Colonic mucosa (tissue), 4 donors: ENCODE measurements around the gene KCTD18. TPM values are rescaled to one million over a fixed set of nuclear protein-coding genes. Genes with fewer than 3 reads are reported as not detected.

Source experiments
- DNase-seq: peaks from one replicate; pipeline ENCODE4 v3.0.0-alpha.2; 2020
- H3K27ac ChIP-seq: fragments of 200-600 bp; one replicate; pipeline ENCODE4 v1.8.0; 2021
- H3K27me3 ChIP-seq: fragments of 200-600 bp; one replicate; pipeline ENCODE4 v1.8.0; 2021
- H3K36me3 ChIP-seq: fragments of 200-600 bp; one replicate; pipeline ENCODE4 v1.8.0; 2021
- H3K4me1 ChIP-seq: fragments of 200-600 bp; one replicate; pipeline ENCODE4 v1.8.0; 2021; ENCODE audit warnings: mild to moderate bottlenecking
- H3K4me3 ChIP-seq: fragments of 200-600 bp; one replicate; pipeline ENCODE4 v1.8.0; 2021
- H3K9ac ChIP-seq, 2 donors: one replicate each; pipeline ENCODE4 v1.7.0; 2013; ENCODE audit warnings: control low read depth in 2 of 2, low read depth in 2 of 2, low read length in 2 of 2
- H3K9me3 ChIP-seq: fragments of 200-600 bp; one replicate; pipeline ENCODE4 v1.8.0; 2021
- CTCF ChIP-seq: fragments of 200-600 bp; IDR thresholded peaks from one replicate; pipeline ENCODE4 v1.8.0; 2022; ENCODE audit warnings: antibody characterized with exemption, mild to moderate bottlenecking
- intact Hi-C: fragments of 100-400 bp; cut with DNase I; formaldehyde crosslinking; loops from one replicate; pipeline ENCODE4 v1.14.1; 2022
- total RNA-seq, 2 donors: library from RNA; stranded (reverse); fragmentation: NEBNext Ultra II Directional in 1 of 2; extraction: Animal tissue kit (Norgen Biotek cat#: 25700) in 1 of 2; gene quantifications; one replicate each; pipeline ENCODE4 v1.2.1, GENCODE V29; 2021
- donor health status: healthy.
- donor health status: DM: no; HTN: no; CAD: no.
- donor health status: DM: no; HTN: no; CAD: no.

The KCTD18 gene
- total RNA-seq, 2 donors from 2014 or later, result 8.6 to 13.8 TPM

GRCh38 chr2:200488169-200488568 lies 21.7 kb downstream of the KCTD18 start:
- intact Hi-C loops, result loop anchor here (10.0 kb wide), 1 partner anchor 217 kb away; no protein-coding TSS in a partner anchor
- no peak overlapping the region for H3K9ac ChIP-seq
- no peaks in the 10 kb centered on the region for H3K27me3 ChIP-seq
- DNase-seq, result no peak
- no peak overlapping the region for H3K27ac ChIP-seq
- H3K9me3 ChIP-seq, result no peaks in the 10 kb centered on the region
- H3K4me3 ChIP-seq, result no peak overlapping the region
- no peaks in the 10 kb centered on the region for H3K4me1 ChIP-seq
- TF ChIP-seq CTCF, result no peak
- H3K36me3 ChIP-seq, result no peaks in the 10 kb centered on the region

GRCh38 chr2:200486529-200486928 lies 23.3 kb downstream of the KCTD18 start:
- intact Hi-C loops, result loop anchor here (10.0 kb wide), 1 partner anchor 218 kb away; no protein-coding TSS in a partner anchor
- no peak for DNase-seq
- Histone ChIP-seq H3K36me3 (no peaks in the 10 kb centered on the region), H3K9me3 (no peaks in the 10 kb centered on the region), H3K4me3 (no peak overlapping the region), H3K4me1 (no peaks in the 10 kb centered on the region), H3K27ac (no peak overlapping the region), H3K9ac (no peak overlapping the region), H3K27me3 (no peaks in the 10 kb centered on the region)
- TF ChIP-seq CTCF, result no peak

- Histone ChIP-seq H3K4me1 (no peaks in the 10 kb centered on the region), H3K9ac (no peak overlapping the region), H3K36me3 (no peaks in the 10 kb centered on the region), H3K27ac (no peak overlapping the region), H3K9me3 (no peaks in the 10 kb centered on the region), H3K27me3 (no peaks in the 10 kb centered on the region), H3K4me3 (no peak overlapping the region)
- intact Hi-C loops, result loop anchor here (5.0 to 10.0 kb wide), 2 partner anchors 220 to 508 kb away; no protein-coding TSS in a partner anchor
- DNase-seq, result no peak
- no peak for TF ChIP-seq CTCF
These were observed 24.9 kb downstream of the KCTD18 start for GRCh38 chr2:200484934-200485333.

- no peaks in the 10 kb centered on the region for H3K27me3 ChIP-seq
- no peaks in the 10 kb centered on the region for H3K36me3 ChIP-seq
- H3K27ac ChIP-seq, result no peak overlapping the region
- no peaks in the 10 kb centered on the region for H3K4me1 ChIP-seq
- TF ChIP-seq CTCF, result peak; percentile 62
- intact Hi-C loops, result loop anchor here (5.0 to 10.0 kb wide), 2 partner anchors 221 to 506 kb away; no protein-coding TSS in a partner anchor
- no peak overlapping the region for H3K9ac ChIP-seq
- peak; percentile 76 for DNase-seq
- no peak overlapping the region for H3K4me3 ChIP-seq
- no peaks in the 10 kb centered on the region for H3K9me3 ChIP-seq
These were observed 26.1 kb downstream of the KCTD18 start for GRCh38 chr2:200483729-200484198.

GRCh38 chr2:200482194-200482593 lies 27.7 kb downstream of the KCTD18 start:
- no peak overlapping the region for H3K9ac ChIP-seq
- H3K27ac ChIP-seq, result no peak overlapping the region
- H3K36me3 ChIP-seq, result no peaks in the 10 kb centered on the region
- intact Hi-C loops, result loop anchor here (5.0 to 10.0 kb wide), 2 partner anchors 223 to 505 kb away; no protein-coding TSS in a partner anchor
- TF ChIP-seq CTCF, result no peak
- no peaks in the 10 kb centered on the region for H3K4me1 ChIP-seq
- H3K9me3 ChIP-seq, result no peaks in the 10 kb centered on the region
- H3K4me3 ChIP-seq, result no peak overlapping the region
- no peaks in the 10 kb centered on the region for H3K27me3 ChIP-seq
- DNase-seq, result no peak
